Subcutaneous adipose tissue (tissue), 4 donors: ENCODE results near the gene NPW. TPM values are rescaled to one million over a fixed set of nuclear protein-coding genes. Genes with fewer than 3 reads are reported as not detected.

Source experiments
- CTCF ChIP-seq: fragments of 450-650 bp; IDR thresholded peaks from one replicate; pipeline ENCODE4 v1.5.1; 2016; ENCODE audit warnings: low read depth, mild to moderate bottlenecking, control low read depth, antibody characterized with exemption, moderate library complexity
- total RNA-seq, 4 donors: library from RNA; depleted of rRNA; stranded (reverse); fragments of >200 nt; gene quantifications; one replicate each; pipeline ENCODE4 v1.1.0, GENCODE V29; 2016

The NPW gene
- total RNA-seq, 4 donors from 2014 or later, result not detected

- TF ChIP-seq CTCF, result no peak
Measured at GRCh38 chr16:2043667-2044451, 24.3 kb downstream of the NPW start.

GRCh38 chr16:2044541-2044940 lies 25.0 kb downstream of the NPW start:
- TF ChIP-seq CTCF, result no peak

- TF ChIP-seq CTCF, result no peak
Measured at GRCh38 chr16:2045965-2046892, 26.6 kb downstream of the NPW start.

- TF ChIP-seq CTCF, result no peak
Measured at GRCh38 chr16:2046893-2047329, 27.3 kb downstream of the NPW start.

- no peak for TF ChIP-seq CTCF
Measured at GRCh38 chr16:2047330-2048115, 27.9 kb downstream of the NPW start, which contains the start of the genes NTHL1 and TSC2. NTHL1 (minus strand) TSS chr16:2047834; CDS start chr16:2047823, 11 bp downstream. TSC2 (plus strand) TSS chr16:2047985; CDS start chr16:2048616, 631 bp downstream.

- no peak for TF ChIP-seq CTCF
Measured at GRCh38 chr16:2048116-2048543, 28.5 kb downstream of the NPW start.
